HepG2 (cell line): Measurements from ENCODE around the gene SIGMAR1. TPM values are rescaled to one million over a fixed set of nuclear protein-coding genes. Genes with fewer than 3 reads are reported as not detected.

Experiments
- BORCS8-MEF2B ChIP-seq: sonication (generic); formaldehyde crosslinking; IDR thresholded peaks from 2 replicates; pipeline ENCODE4 v1.8.0; 2022; ENCODE audit warnings: mild to moderate bottlenecking, missing genetic modification reagents
- FOXC1 ChIP-seq: sonication (generic); formaldehyde crosslinking; IDR thresholded peaks from 2 replicates; pipeline ENCODE4 v1.8.0; 2022; ENCODE audit warnings: mild to moderate bottlenecking, missing genetic modification reagents, borderline replicate concordance
- HHEX ChIP-seq: IDR thresholded peaks from 2 replicates; pipeline ENCODE4 v1.6.1; 2016; ENCODE audit warnings: control low read depth
- KAT2B ChIP-seq: fragments of 150-350 bp; IDR thresholded peaks from 2 replicates; pipeline ENCODE4 v1.6.1; 2014; ENCODE audit warnings: low read depth, low read length, borderline replicate concordance
- MBD4 ChIP-seq: IDR thresholded peaks from 2 replicates; pipeline ENCODE4 v1.6.1; 2012; ENCODE audit warnings: low read length, inconsistent platforms, borderline replicate concordance
- MTA3 ChIP-seq: sonication (generic); formaldehyde crosslinking; IDR thresholded peaks from 2 replicates; pipeline ENCODE4 v1.4.0; 2020; ENCODE audit warnings: missing genetic modification reagents
- MYNN ChIP-seq: sonication (generic); formaldehyde crosslinking; IDR thresholded peaks from 2 replicates; pipeline ENCODE4 v1.4.0; 2020; ENCODE audit warnings: mild to moderate bottlenecking, low read depth, missing genetic modification reagents
- RERE ChIP-seq: IDR thresholded peaks from 2 replicates; pipeline ENCODE4 v1.6.1; 2016; ENCODE audit warnings: low read depth, missing genetic modification reagents, missing compliant biosample characterization
- RFXAP ChIP-seq: sonication (generic); formaldehyde crosslinking; IDR thresholded peaks from 2 replicates; pipeline ENCODE4 v1.4.0; 2020; ENCODE audit warnings: missing genetic modification reagents, borderline replicate concordance
- SNRNP70 ChIP-seq: fragments of 200-400 bp; formaldehyde crosslinking; IDR thresholded peaks from 2 replicates; pipeline ENCODE4 v1.6.1; 2017; ENCODE audit warnings: mild to moderate bottlenecking, low read depth, low read length, moderate library complexity
- SRSF1 ChIP-seq: fragments of 200-400 bp; formaldehyde crosslinking; optimal IDR thresholded peaks from 2 replicates; pipeline ENCODE3; 2017; ENCODE audit warnings: mild to moderate bottlenecking, low read depth, low read length, moderate library complexity
- TAF1 ChIP-seq: sonication (generic); formaldehyde crosslinking; IDR thresholded peaks from 2 replicates; pipeline ENCODE4 v1.4.0; 2020; ENCODE audit warnings: missing genetic modification reagents
- ZBTB8A ChIP-seq: sonication (generic); formaldehyde crosslinking; IDR thresholded peaks from 2 replicates; pipeline ENCODE4 v1.4.0; 2020; ENCODE audit warnings: mild to moderate bottlenecking, low read depth, missing genetic modification reagents, borderline replicate concordance
- ZFYVE20 ChIP-seq: sonication (generic); formaldehyde crosslinking; IDR thresholded peaks from 2 replicates; pipeline ENCODE4 v1.8.0; 2023; ENCODE audit warnings: low read depth, mild to moderate bottlenecking, moderate library complexity, missing genetic modification reagents, borderline replicate concordance
- ZNF276 ChIP-seq: sonication (generic); formaldehyde crosslinking; IDR thresholded peaks from 2 replicates; pipeline ENCODE4 v1.4.0; 2020; ENCODE audit warnings: mild to moderate bottlenecking, low read depth, missing genetic modification reagents
- ZNF280B ChIP-seq: sonication (generic); formaldehyde crosslinking; IDR thresholded peaks from 2 replicates; pipeline ENCODE4 v1.5.0; 2020; ENCODE audit warnings: missing genetic modification reagents, mild to moderate bottlenecking, borderline replicate concordance
- ZNF382 ChIP-seq: sonication (generic); formaldehyde crosslinking; IDR thresholded peaks from 2 replicates; pipeline ENCODE4 v1.5.0; 2020; ENCODE audit warnings: missing genetic modification reagents, mild to moderate bottlenecking, borderline replicate concordance
- ZNF619 ChIP-seq: sonication (generic); formaldehyde crosslinking; IDR thresholded peaks from 2 replicates; pipeline ENCODE4 v1.4.0; 2020; ENCODE audit warnings: mild to moderate bottlenecking, missing genetic modification reagents
- ZNF710 ChIP-seq: sonication (generic); formaldehyde crosslinking; IDR thresholded peaks from 2 replicates; pipeline ENCODE4 v1.5.0; 2020; ENCODE audit warnings: mild to moderate bottlenecking, missing genetic modification reagents, borderline replicate concordance
- ZNF720 ChIP-seq: sonication (generic); formaldehyde crosslinking; IDR thresholded peaks from 2 replicates; pipeline ENCODE4 v1.4.0; 2020; ENCODE audit warnings: missing genetic modification reagents
- polyA plus RNA-seq, 8 experiments: library from polyadenylated mRNA; depleted of rRNA in 3 of 8; stranded (reverse) in 7 of 8; unstranded in 1 of 8; fragments of >200 nt; fragmentation: Illumina TruSeq in 4 of 8; extraction: Trizol in 4 of 8; gene quantifications; 2 replicates each; pipeline versions ENCODE4 v1.2.1 to v1.2.3, GENCODE V29; 2011 to 2016; ENCODE audit warnings: low read depth in 4 of 8, missing spikeins in 1 of 8, mixed read lengths in 1 of 8; ENCODE audit not compliant: insufficient read depth in 1 of 8
- total RNA-seq, 5 experiments: library from RNA; depleted of rRNA; stranded (reverse); fragments of >200 nt; fragmentation: Illumina TruSeq; extraction: Trizol; gene quantifications; 2 replicates each; pipeline ENCODE4 v1.2.3, GENCODE V29; 2016; ENCODE audit warnings: low read depth in 1 of 5

SIGMAR1 gene
- total and polyA plus RNA-seq, 2 of the 13 experiments (the other 11 are each of a cell fraction or from before 2014, with no cell fraction given) = 38.9 to 60.8 TPM

- TF ChIP-seq RERE (CRISPR knock-in tag) (no peak), BORCS8-MEF2B (no peak), ZBTB8A (CRISPR knock-in tag) (no peak), ZNF276 (no peak), KAT2B (no peak), SRSF1 (no peak), ZNF382 (CRISPR knock-in tag) (no peak), ZNF280B (no peak), HHEX (CRISPR knock-in tag) (0 out of 2 replicates have a peak, but pooled peaks have one; percentile 55), ZFYVE20 (CRISPR knock-in tag) (no peak), SNRNP70 (no peak), RFXAP (CRISPR knock-in tag) (no peak), MYNN (CRISPR knock-in tag) (no peak), MTA3 (CRISPR knock-in tag) (no peak), FOXC1 (CRISPR knock-in tag) (no peak), TAF1 (no peak), ZNF619 (CRISPR knock-in tag) (no peak), ZNF720 (no peak), ZNF710 (no peak), MBD4 (no peak)
These were observed 7.3 kb upstream of the SIGMAR1 start (continued) for GRCh38 chr9:34644766-34645314.
